ENCODE measurements around the gene WNK2. TPM values are rescaled to one million over a fixed set of nuclear protein-coding genes. Genes with fewer than 3 reads are reported as not detected.
A peak's percentile ranks its signal among the peaks of the same experiment; 100 is the strongest.

The WNK2 gene
- total RNA-seq, 1 donor from 2014 or later = 6.2 TPM

- Mint-ChIP-seq H3K36me3 (peaks cover 14% of the 10 kb centered on the region), H3K27me3 (ENCODE audit: insufficient read depth, low read depth) (peaks cover 2% of the 10 kb centered on the region), H3K4me1 (peaks cover 7% of the 10 kb centered on the region), H3K9me3 (no peaks in the 10 kb centered on the region), H3K4me3 (no peak overlapping the region), H3K27ac (peak overlapping the region; percentile 42)
- no peaks in the 10 kb centered on the region for H3K79me2 ChIP-seq (ENCODE audit: low read depth)
- H3K4me1 ChIP-seq = no peaks in the 10 kb centered on the region
- H2AFZ ChIP-seq (replicated peaks) = no peak overlapping the region
- H3K9ac ChIP-seq = no peak overlapping the region
- no peak overlapping the region for H3K27ac ChIP-seq
- no peaks in the 10 kb centered on the region for H3K9me3 ChIP-seq (ENCODE audit: low read depth)
- no peak overlapping the region for H3K4me3 ChIP-seq
- H3K27me3 ChIP-seq = no peaks in the 10 kb centered on the region
- H3K36me3 ChIP-seq = no peaks in the 10 kb centered on the region
- no peak for DNase-seq (ENCODE audit: low spot score)
- no peaks in the 10 kb centered on the region for H3F3A ChIP-seq (ENCODE audit: low read depth)
- H3K4me2 ChIP-seq = no peak overlapping the region
- no peaks in the 10 kb centered on the region for H4K20me1 ChIP-seq (ENCODE audit: low read depth)
- TF ChIP-seq CTCF (IDR thresholded peaks at IDR 0.05) (no peak), EZH2 (IDR thresholded peaks at IDR 0.05) (no peak), EZH2phosphoT487 (IDR thresholded peaks at IDR 0.05) (no peak)
Measured at GRCh38 chr9:93254061-93254481, 70.1 kb downstream of the WNK2 start.

GRCh38 chr9:93254806-93255493, 71.0 kb downstream of the WNK2 start:
- Histone ChIP-seq H3K79me2 (ENCODE audit: low read depth) (no peaks in the 10 kb centered on the region), H3K4me3 (no peak overlapping the region), H3K27me3 (no peaks in the 10 kb centered on the region), H3K4me1 (no peaks in the 10 kb centered on the region), H3K4me2 (no peak overlapping the region), H3K9ac (no peak overlapping the region), H3K36me3 (no peaks in the 10 kb centered on the region), H4K20me1 (ENCODE audit: low read depth) (no peaks in the 10 kb centered on the region), H3K27ac (no peak overlapping the region), H2AFZ (replicated peaks) (no peak overlapping the region), H3K9me3 (ENCODE audit: low read depth) (no peaks in the 10 kb centered on the region), H3F3A (ENCODE audit: low read depth) (no peaks in the 10 kb centered on the region)
- peaks cover 13% of the 10 kb centered on the region for H3K36me3 Mint-ChIP-seq
- TF ChIP-seq CTCF (IDR thresholded peaks at IDR 0.05) (no peak), EZH2 (IDR thresholded peaks at IDR 0.05) (no peak), EZH2phosphoT487 (IDR thresholded peaks at IDR 0.05) (no peak)
- DNase-seq (ENCODE audit: low spot score) = no peak
- no peak overlapping the region for H3K4me3 Mint-ChIP-seq
- peaks cover 2% of the 10 kb centered on the region for H3K27me3 Mint-ChIP-seq (ENCODE audit: insufficient read depth, low read depth)
- H3K9me3 Mint-ChIP-seq = no peaks in the 10 kb centered on the region
- H3K27ac Mint-ChIP-seq = peak overlapping the region; percentile 26
- H3K4me1 Mint-ChIP-seq = peaks cover 7% of the 10 kb centered on the region

- no peak overlapping the region for H3K4me3 ChIP-seq
- H3K79me2 ChIP-seq (ENCODE audit: low read depth) = no peaks in the 10 kb centered on the region
- H3K27me3 ChIP-seq = no peaks in the 10 kb centered on the region
- no peaks in the 10 kb centered on the region for H4K20me1 ChIP-seq (ENCODE audit: low read depth)
- no peak overlapping the region for H3K4me3 Mint-ChIP-seq
- H3K4me1 Mint-ChIP-seq = peaks cover 7% of the 10 kb centered on the region
- no peaks in the 10 kb centered on the region for H3K9me3 ChIP-seq (ENCODE audit: low read depth)
- peaks cover 2% of the 10 kb centered on the region for H3K27me3 Mint-ChIP-seq (ENCODE audit: insufficient read depth, low read depth)
- no peaks in the 10 kb centered on the region for H3K36me3 ChIP-seq
- H3K9me3 Mint-ChIP-seq = no peaks in the 10 kb centered on the region
- no peak overlapping the region for H3K9ac ChIP-seq
- H3K27ac Mint-ChIP-seq = peak overlapping the region; percentile 26
- H3K36me3 Mint-ChIP-seq = peaks cover 10% of the 10 kb centered on the region
- TF ChIP-seq CTCF (IDR thresholded peaks at IDR 0.05) (no peak), EZH2phosphoT487 (IDR thresholded peaks at IDR 0.05) (no peak), EZH2 (IDR thresholded peaks at IDR 0.05) (no peak)
- no peak overlapping the region for H3K4me2 ChIP-seq
- no peak overlapping the region for H2AFZ ChIP-seq (replicated peaks)
- no peaks in the 10 kb centered on the region for H3K4me1 ChIP-seq
- H3K27ac ChIP-seq = no peak overlapping the region
- no peaks in the 10 kb centered on the region for H3F3A ChIP-seq (ENCODE audit: low read depth)
- no peak for DNase-seq (ENCODE audit: low spot score)
Measured at GRCh38 chr9:93255494-93255867, 71.5 kb downstream of the WNK2 start.

All from neural progenitor cell (in vitro differentiated cells).